WI38 (cell line): ENCODE results near the gene MAN1C1.

Experiments
- H3K4me3 ChIP-seq: 2 replicates; pipeline ENCODE4 v1.5.1; 2011; ENCODE audit warnings: low read depth, mild to moderate bottlenecking, control low read depth, low read length
- TF ChIP-seq, protein P1 (sequence below): IDR thresholded peaks from 2 replicates; pipeline ENCODE4 v1.5.1; 2012; ENCODE audit warnings: low read depth, mild to moderate bottlenecking, control low read depth, low read length

Gene MAN1C1

DNA sequence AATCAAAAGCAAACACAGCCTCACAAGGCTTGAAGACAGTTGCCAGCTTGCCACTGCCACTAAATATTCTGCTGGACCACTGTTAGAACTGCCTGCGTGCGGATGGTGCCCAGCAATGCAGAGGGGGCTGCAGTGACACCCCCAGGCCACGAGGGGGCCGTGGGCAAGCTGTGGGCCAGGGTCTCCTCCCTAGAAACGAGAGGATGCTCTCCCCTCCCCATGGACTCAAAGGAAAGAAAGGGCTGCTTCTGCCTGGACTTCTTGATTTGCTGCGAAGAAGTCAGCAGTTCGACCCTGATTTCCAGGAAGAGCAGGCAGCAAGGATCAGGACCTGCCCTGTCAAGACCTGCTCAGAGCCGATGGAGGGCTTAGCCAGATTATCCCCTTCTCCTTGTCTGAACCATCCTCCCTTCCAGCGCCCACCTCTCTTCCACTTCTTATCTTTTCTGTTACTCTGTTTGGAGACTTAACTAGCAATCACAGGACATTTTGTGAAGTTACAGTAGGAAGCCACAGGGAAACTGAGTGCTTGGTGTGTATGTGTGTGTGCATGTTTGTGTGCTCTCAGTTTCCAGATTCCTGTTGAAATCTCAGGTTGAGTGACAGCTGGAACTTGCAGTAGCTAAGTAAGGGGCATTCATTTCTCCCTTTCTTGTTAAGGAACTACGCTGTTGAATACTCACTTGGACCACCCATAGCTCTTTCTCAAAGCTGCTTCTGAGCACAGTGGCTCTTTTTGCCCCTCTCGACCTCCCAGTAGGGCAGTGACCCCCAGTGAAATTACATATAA, 2.7 kb downstream of the MAN1C1 start:
- peak overlapping the region; percentile 68 for H3K4me3 ChIP-seq
- TF ChIP-seq, protein P1, sequence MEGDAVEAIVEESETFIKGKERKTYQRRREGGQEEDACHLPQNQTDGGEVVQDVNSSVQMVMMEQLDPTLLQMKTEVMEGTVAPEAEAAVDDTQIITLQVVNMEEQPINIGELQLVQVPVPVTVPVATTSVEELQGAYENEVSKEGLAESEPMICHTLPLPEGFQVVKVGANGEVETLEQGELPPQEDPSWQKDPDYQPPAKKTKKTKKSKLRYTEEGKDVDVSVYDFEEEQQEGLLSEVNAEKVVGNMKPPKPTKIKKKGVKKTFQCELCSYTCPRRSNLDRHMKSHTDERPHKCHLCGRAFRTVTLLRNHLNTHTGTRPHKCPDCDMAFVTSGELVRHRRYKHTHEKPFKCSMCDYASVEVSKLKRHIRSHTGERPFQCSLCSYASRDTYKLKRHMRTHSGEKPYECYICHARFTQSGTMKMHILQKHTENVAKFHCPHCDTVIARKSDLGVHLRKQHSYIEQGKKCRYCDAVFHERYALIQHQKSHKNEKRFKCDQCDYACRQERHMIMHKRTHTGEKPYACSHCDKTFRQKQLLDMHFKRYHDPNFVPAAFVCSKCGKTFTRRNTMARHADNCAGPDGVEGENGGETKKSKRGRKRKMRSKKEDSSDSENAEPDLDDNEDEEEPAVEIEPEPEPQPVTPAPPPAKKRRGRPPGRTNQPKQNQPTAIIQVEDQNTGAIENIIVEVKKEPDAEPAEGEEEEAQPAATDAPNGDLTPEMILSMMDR, result peak; percentile 94

DNA sequence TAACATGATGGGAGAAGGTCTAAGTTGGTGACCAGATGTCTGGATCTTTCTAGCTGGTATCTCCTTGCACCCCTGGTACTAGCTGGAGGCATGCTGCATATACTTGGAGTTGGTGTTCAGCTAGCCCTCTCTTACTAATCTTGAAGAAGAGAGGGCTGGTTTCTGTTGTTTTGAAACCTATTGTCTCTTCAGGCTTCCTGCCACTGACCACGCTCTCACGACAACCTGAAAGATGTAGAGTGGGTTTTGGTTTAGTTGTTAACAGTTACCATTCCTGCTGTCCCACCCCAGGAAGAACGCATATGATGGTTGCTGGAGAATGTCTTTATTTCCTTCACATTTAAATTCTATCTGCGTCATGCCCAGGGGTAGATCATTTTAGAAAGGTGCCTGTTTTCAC, 3.6 kb downstream of the MAN1C1 start:
- TF ChIP-seq, protein P1, result no peak
- peak overlapping the region; percentile 68 for H3K4me3 ChIP-seq

DNA sequence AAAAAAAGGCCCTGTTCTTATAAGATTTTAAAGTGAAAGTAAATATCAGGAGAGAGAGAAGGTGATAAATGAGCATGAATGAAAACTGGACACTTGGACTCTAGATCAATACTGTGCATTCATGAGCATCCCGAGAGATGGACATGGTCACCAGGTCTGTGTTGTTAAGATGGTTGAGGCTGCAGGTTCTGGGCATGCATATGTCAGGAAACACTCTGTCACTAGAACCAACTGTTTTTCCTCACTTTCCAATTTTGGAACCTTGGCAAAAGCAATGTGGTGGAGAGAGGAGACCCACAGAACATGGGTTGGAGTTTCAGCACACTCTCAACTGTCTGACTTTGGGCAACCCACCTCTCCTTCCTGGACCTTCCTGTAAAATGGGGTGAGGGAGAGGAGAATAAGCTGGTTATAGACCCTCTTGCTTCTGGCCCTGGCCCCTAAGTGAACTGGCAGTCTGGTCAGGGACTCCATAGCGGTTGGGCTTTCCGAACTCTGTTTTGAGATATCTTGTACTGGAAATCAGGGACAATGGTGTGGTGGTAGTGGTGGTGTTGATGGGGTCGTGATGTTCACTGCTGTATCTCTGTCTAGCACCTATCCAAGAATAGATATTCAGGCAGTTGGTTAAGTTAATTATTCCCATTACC, 4.2 kb downstream of the MAN1C1 start:
- H3K4me3 ChIP-seq, result no peak overlapping the region; the same call in 1 of the 2 replicates
- TF ChIP-seq, protein P1, result no peak

DNA sequence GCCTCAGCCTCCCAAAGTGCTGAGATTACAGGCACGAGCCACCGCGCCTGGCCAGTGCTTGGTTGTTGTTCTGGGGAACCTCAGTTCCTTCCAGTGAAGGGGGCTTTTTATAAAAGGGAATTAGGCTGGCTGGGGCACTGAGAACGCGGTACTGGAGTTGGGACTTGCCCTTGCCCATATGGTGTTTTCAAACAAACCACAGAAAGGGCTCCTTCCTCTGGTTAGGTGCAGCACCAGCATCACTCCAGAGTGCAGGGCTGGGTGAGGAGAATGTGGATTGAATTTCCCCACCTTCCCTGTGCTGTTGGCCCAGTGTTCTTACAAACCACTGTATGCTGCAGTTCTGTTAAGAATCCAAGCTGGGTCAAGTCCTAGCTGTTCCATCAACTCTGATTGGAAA, 5.3 kb downstream of the MAN1C1 start:
- H3K4me3 ChIP-seq, result no peak overlapping the region
- TF ChIP-seq, protein P1, result no peak

DNA sequence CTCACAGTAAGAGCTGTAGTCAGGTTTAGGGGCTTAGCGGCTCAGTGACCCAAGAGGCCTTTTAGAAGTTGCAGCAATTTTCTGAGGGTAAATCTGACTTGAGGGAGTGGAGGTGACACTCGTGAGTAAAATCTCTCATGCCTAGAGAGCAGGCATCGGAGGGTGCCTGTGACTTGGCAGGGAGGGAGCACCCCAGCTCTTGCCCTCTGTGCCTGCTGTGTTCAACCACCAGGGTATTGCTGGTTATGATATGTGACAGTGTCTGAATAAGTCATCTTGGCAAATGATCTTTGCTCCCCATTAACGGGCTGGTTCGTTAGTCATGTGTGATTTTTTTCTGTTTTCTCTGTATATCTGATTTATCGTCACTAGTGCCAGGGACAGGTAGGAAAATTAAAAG, 5.9 kb downstream of the MAN1C1 start:
- H3K4me3 ChIP-seq, result no peak overlapping the region
- TF ChIP-seq, protein P1, result no peak

DNA sequence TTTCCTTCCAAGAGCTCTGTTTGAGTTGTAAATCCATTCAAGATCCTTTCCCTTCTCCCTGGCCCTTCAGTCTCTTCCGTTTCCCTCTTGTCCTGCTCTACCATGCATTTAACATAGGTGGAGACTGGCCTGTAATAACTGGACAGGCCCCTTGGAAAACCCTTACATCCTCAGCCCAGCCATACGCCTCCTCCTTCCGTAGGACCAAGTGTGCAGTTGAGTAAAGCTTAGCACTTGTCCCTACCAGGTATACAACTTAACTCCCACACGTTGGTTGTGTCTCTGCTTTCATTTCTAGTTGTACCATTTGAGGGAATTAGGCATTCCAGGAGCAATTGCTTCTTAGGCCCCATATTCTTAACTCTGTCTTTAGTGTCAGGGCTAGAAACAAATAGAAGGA, 6.4 kb downstream of the MAN1C1 start:
- no peak overlapping the region for H3K4me3 ChIP-seq
- TF ChIP-seq, protein P1, result no peak

DNA sequence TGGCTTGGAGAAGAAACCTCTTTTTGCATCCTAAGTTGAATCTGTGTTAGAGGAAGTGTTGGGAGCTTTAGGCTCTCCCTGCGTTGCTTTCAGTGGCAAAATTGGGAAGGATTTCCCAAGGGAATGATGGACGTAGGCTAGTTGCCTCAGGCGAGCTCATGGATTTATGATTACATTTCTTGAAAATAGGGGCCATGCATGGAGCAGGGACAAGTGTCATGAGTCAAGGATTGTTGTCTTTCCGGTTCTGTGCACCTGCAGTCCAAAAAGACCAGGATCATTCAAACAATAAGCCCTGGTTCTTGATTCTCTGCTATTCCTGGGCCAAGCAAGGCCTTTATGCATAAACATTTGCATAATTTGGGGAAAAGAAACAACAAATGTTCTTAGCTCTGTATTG, 7.1 kb downstream of the MAN1C1 start:
- no peak overlapping the region for H3K4me3 ChIP-seq
- TF ChIP-seq, protein P1, result no peak
